CD14-positive monocyte (primary cell): Measurements from ENCODE around the gene REV3L. TPM values are rescaled to one million over a fixed set of nuclear protein-coding genes. Genes with fewer than 3 reads are reported as not detected.

ENCODE experiments used
- DNase-seq, 3 donors: peaks; one replicate each; pipeline ENCODE4 v3.0.0-alpha.2; 2011 to 2022
- H2AFZ ChIP-seq: 2 replicates; pipeline ENCODE4 v1.6.0; 2012; ENCODE audit warnings: mild to moderate bottlenecking, low read depth, low read length, inconsistent platforms; ENCODE audit not compliant: insufficient read depth, poor library complexity, severe bottlenecking
- H3K27ac ChIP-seq, 2 donors: 1 replicate in 1 of 2; 2 replicates in 1 of 2; pipeline ENCODE4 v1.5.1; 2012 to 2013; ENCODE audit warnings: low read length in 2 of 2, control low read depth in 1 of 2, inconsistent platforms in 1 of 2, low read depth in 1 of 2, mild to moderate bottlenecking in 1 of 2
- H3K27me3 ChIP-seq, 2 donors: one replicate each; pipeline versions ENCODE4 v1.6.0 to v1.6.1; 2011 to 2013; ENCODE audit warnings: low read length in 2 of 2; ENCODE audit not compliant: control insufficient read depth in 2 of 2, insufficient read depth in 2 of 2
- H3K36me3 ChIP-seq, 2 donors: replicated peaks in 1 of 2; 1 replicate in 1 of 2; 2 replicates in 1 of 2; pipeline versions ENCODE4 v1.5.1 to v1.6.1; 2012 to 2013; ENCODE audit warnings: low read length in 2 of 2, control low read depth in 1 of 2, inconsistent platforms in 1 of 2, mild to moderate bottlenecking in 1 of 2; ENCODE audit not compliant: insufficient read depth in 2 of 2, control insufficient read depth in 1 of 2
- H3K4me1 ChIP-seq, 2 donors: 1 replicate in 1 of 2; 2 replicates in 1 of 2; pipeline versions ENCODE4 v1.5.1 to v1.6.1; 2012 to 2013; ENCODE audit warnings: low read length in 2 of 2, control low read depth in 1 of 2, inconsistent platforms in 1 of 2, mild to moderate bottlenecking in 1 of 2, moderate library complexity in 1 of 2; ENCODE audit not compliant: insufficient read depth in 2 of 2, control insufficient read depth in 1 of 2
- H3K4me2 ChIP-seq: replicated peaks from 2 replicates; pipeline ENCODE3; 2012; ENCODE audit warnings: low read length, moderate library complexity, mild to moderate bottlenecking; ENCODE audit not compliant: poor library complexity, severe bottlenecking; ENCODE audit errors: extremely low read depth
- H3K4me3 ChIP-seq, 3 experiments: fragments of 200-600 bp in 1 of 3; sonication (generic) in 1 of 3; replicated peaks in 1 of 3; 1 replicate in 2 of 3; 2 replicates in 1 of 3; pipeline ENCODE4 v1.5.1; 2011 to 2013; ENCODE audit warnings: low read length in 3 of 3, mild to moderate bottlenecking in 3 of 3, control low read depth in 2 of 3, low read depth in 2 of 3, inconsistent platforms in 1 of 3, moderate library complexity in 1 of 3
- H3K79me2 ChIP-seq: 2 replicates; pipeline ENCODE4 v1.6.0; 2012; ENCODE audit warnings: mild to moderate bottlenecking, control low read depth, inconsistent platforms, low read length, moderate library complexity; ENCODE audit not compliant: insufficient read depth
- H3K9ac ChIP-seq: 2 replicates; pipeline ENCODE4 v1.6.0; 2017; ENCODE audit warnings: low read length, mild to moderate bottlenecking; ENCODE audit not compliant: insufficient read depth, poor library complexity, severe bottlenecking
- H3K9me3 ChIP-seq, 2 donors: replicated peaks in 1 of 2; 1 replicate in 1 of 2; 2 replicates in 1 of 2; pipeline versions ENCODE4 v1.5.1 to v1.6.1; 2012 to 2013; ENCODE audit warnings: low read length in 2 of 2, control low read depth in 1 of 2; ENCODE audit not compliant: control insufficient read depth in 1 of 2, insufficient read depth in 1 of 2
- H4K20me1 ChIP-seq: 2 replicates; pipeline ENCODE4 v1.6.0; 2012; ENCODE audit warnings: mild to moderate bottlenecking, low read length, control low read depth, moderate library complexity; ENCODE audit not compliant: insufficient read depth
- H3K27ac Mint-ChIP-seq, 7 donors: one replicate each; pipeline ENCODE4 v1.8.0; 2020; ENCODE audit warnings: mild to moderate bottlenecking in 7 of 7, mixed read lengths in 7 of 7, moderate library complexity in 6 of 7, inconsistent platforms in 2 of 7
- H3K27me3 Mint-ChIP-seq, 3 donors: one replicate each; pipeline ENCODE4 v1.8.0; 2021 to 2022; ENCODE audit warnings: low read depth in 3 of 3, mild to moderate bottlenecking in 3 of 3, mixed read lengths in 3 of 3, moderate library complexity in 3 of 3, inconsistent platforms in 1 of 3
- H3K36me3 Mint-ChIP-seq, 2 donors: one replicate each; pipeline ENCODE4 v1.8.0; 2020; ENCODE audit warnings: mixed read lengths in 2 of 2, inconsistent platforms in 1 of 2, mild to moderate bottlenecking in 1 of 2
- H3K4me1 Mint-ChIP-seq: one replicate; pipeline ENCODE4 v1.8.0; 2020; ENCODE audit warnings: mild to moderate bottlenecking, mixed read lengths
- H3K4me3 Mint-ChIP-seq, 2 donors: one replicate each; pipeline ENCODE4 v1.8.0; 2020; ENCODE audit warnings: mild to moderate bottlenecking in 2 of 2, mixed read lengths in 2 of 2, moderate library complexity in 1 of 2
- H3K9me3 Mint-ChIP-seq, 7 donors: one replicate each; pipeline ENCODE4 v1.8.0; 2020 to 2022; ENCODE audit warnings: mixed read lengths in 7 of 7, mild to moderate bottlenecking in 6 of 7, moderate library complexity in 6 of 7, inconsistent platforms in 2 of 7
- WGBS: methylation state at CpG from one replicate; pipeline ENCODE4 v1.1.5; 2013; ENCODE audit warnings: missing lambda C conversion rate; ENCODE audit not compliant: insufficient coverage; 5-methylcytosine and 5-hydroxymethylcytosine counted together
- intact Hi-C, 2 donors: fragments of 100-400 bp; cut with micrococcal nuclease; formaldehyde crosslinking; loops; one replicate each; pipeline versions ENCODE4 v1.15.0 to v1.15.1; 2023
- polyA plus RNA-seq, 3 donors: library from polyadenylated mRNA; depleted of rRNA in 1 of 3; unstranded in 2 of 3; stranded (reverse) in 1 of 3; fragments of 300-500 nt in 2 of 3; fragments of >200 nt in 1 of 3; fragmentation: Illumina TruSeq in 2 of 3; gene quantifications; 1 replicate in 2 of 3; 2 replicates in 1 of 3; pipeline ENCODE4 v1.2.3, GENCODE V29; 2012 to 2021
- TF ChIP-seq, protein P1 (sequence below): fragments of 200-600 bp; IDR thresholded peaks from one replicate; pipeline ENCODE4 v1.8.0; 2022; ENCODE audit warnings: antibody characterized with exemption, mild to moderate bottlenecking

Gene REV3L
- polyA plus RNA-seq, 3 donors = 3.4 to 5.7 (median 4.9) TPM

DNA sequence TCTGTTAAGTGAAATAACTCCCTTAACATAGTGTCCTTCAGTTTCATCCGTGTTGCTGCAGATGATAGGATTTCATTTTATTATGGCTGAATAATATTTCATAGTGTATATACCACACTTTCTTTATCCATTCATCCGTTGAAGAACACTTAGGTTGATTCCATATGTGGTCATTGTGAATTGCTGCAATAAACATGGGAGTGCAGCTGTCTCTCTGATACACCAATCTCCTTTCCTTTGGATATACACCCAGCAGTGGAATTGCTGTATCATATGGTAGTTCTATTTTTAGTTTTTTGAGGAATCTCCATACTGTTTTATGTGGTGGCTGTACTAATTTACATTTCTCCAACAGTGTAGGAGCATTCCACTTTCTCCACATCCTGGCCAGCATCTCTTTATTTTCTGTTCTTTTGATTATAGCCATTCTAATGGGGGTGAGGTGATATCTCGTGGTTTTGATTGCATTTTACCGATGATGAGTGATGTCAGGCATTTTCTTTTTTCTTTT, 202.5 kb downstream of the REV3L start:
- H3K4me2 ChIP-seq = no peak overlapping the region
- no peak overlapping the region for H3K27ac Mint-ChIP-seq
- peaks cover 72 to 85% of the 10 kb centered on the region in 2 donors for H3K36me3 Mint-ChIP-seq

DNA sequence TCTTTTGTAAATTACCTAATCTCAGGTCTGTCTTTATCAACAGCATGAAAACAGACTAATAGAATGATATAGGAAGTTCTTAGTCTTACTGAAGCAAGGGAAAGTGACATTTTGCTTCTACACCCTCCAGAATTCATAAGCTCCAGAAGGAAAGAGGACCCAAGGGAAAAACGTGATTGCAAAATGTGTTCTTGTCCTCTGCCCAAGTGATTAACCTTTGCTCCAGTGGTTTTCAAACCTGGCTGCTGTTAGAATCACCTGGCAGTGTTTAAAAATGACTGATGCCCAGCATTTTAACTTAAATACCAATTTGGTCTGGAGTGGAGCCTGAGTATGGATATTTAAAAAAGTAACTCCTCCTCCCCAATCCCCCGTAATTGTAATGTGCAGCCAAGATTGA, 204.3 kb downstream of the REV3L start:
- no peak overlapping the region for H2AFZ ChIP-seq
- no peaks in the 10 kb centered on the region for H3K27me3 ChIP-seq
- peaks cover 19 to 25% (median 24%) of the 10 kb centered on the region in 7 donors for H3K9me3 Mint-ChIP-seq
- no peak overlapping the region for H3K27ac ChIP-seq
- no peak overlapping the region for H3K4me3 Mint-ChIP-seq
- no peak overlapping the region for H3K27ac Mint-ChIP-seq
- no peak overlapping the region for H3K9ac ChIP-seq
- H4K20me1 ChIP-seq = no peaks in the 10 kb centered on the region
- no peaks in the 10 kb centered on the region for H3K79me2 ChIP-seq
- peaks cover 14 to 15% of the 10 kb centered on the region in 2 donors for H3K9me3 ChIP-seq
- H3K4me2 ChIP-seq = no peak overlapping the region
- TF ChIP-seq, protein P1, sequence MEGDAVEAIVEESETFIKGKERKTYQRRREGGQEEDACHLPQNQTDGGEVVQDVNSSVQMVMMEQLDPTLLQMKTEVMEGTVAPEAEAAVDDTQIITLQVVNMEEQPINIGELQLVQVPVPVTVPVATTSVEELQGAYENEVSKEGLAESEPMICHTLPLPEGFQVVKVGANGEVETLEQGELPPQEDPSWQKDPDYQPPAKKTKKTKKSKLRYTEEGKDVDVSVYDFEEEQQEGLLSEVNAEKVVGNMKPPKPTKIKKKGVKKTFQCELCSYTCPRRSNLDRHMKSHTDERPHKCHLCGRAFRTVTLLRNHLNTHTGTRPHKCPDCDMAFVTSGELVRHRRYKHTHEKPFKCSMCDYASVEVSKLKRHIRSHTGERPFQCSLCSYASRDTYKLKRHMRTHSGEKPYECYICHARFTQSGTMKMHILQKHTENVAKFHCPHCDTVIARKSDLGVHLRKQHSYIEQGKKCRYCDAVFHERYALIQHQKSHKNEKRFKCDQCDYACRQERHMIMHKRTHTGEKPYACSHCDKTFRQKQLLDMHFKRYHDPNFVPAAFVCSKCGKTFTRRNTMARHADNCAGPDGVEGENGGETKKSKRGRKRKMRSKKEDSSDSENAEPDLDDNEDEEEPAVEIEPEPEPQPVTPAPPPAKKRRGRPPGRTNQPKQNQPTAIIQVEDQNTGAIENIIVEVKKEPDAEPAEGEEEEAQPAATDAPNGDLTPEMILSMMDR = no peak
- peaks cover 61 to 84% of the 10 kb centered on the region in 2 donors for H3K36me3 ChIP-seq
- DNase-seq = no peak
- peaks cover 6% of the 10 kb centered on the region for H3K4me1 Mint-ChIP-seq
- H3K27me3 Mint-ChIP-seq = no peaks in the 10 kb centered on the region
- no CpG with 5 or more reads among the region's 2 CpGs for WGBS
- intact Hi-C loops = no loop called here
- peaks cover 82 to 91% of the 10 kb centered on the region in 2 donors for H3K36me3 Mint-ChIP-seq
- peaks cover 3 to 5% of the 10 kb centered on the region in 2 donors for H3K4me1 ChIP-seq
- no peak overlapping the region for H3K4me3 ChIP-seq

More for the DNA sequence above, 202.5 kb downstream of the REV3L start:
- Histone ChIP-seq H3K9me3 (peaks cover 0 to 3% of the 10 kb centered on the region in 2 donors), H2AFZ (no peak overlapping the region), H3K4me3 (no peak overlapping the region), H4K20me1 (no peaks in the 10 kb centered on the region), H3K36me3 (peaks cover 47 to 66% of the 10 kb centered on the region in 2 donors), H3K4me1 (peaks cover 10 to 11% of the 10 kb centered on the region in 2 donors), H3K27me3 (no peaks in the 10 kb centered on the region), H3K79me2 (no peaks in the 10 kb centered on the region), H3K27ac (no peak overlapping the region), H3K9ac (no peak overlapping the region)
- DNase-seq = no peak
- Mint-ChIP-seq H3K4me3 (no peak overlapping the region), H3K27me3 (no peaks in the 10 kb centered on the region), H3K9me3 (peaks cover 3 to 13% (median 7%) of the 10 kb centered on the region in 7 donors), H3K4me1 (peaks cover 15% of the 10 kb centered on the region)
- WGBS = no CpG with 5 or more reads among the region's 4 CpGs
- intact Hi-C loops = no loop called here
- TF ChIP-seq, protein P1 = no peak
